Effector CD4-positive, alpha-beta T cell (primary cell): ENCODE measurements around the gene SUFU.

ENCODE experiments used
- DNase-seq: peaks from one replicate; pipeline ENCODE4 v3.0.0-alpha.2; 2020

SUFU gene

GRCh38 chr10:102641880-102642735, 138.3 kb downstream of the SUFU start:
- DNase-seq: peak; percentile 96

- DNase-seq: peak; percentile 50
Observed at GRCh38 chr10:102642736-102643335, 139.1 kb downstream of the SUFU start.

DNA sequence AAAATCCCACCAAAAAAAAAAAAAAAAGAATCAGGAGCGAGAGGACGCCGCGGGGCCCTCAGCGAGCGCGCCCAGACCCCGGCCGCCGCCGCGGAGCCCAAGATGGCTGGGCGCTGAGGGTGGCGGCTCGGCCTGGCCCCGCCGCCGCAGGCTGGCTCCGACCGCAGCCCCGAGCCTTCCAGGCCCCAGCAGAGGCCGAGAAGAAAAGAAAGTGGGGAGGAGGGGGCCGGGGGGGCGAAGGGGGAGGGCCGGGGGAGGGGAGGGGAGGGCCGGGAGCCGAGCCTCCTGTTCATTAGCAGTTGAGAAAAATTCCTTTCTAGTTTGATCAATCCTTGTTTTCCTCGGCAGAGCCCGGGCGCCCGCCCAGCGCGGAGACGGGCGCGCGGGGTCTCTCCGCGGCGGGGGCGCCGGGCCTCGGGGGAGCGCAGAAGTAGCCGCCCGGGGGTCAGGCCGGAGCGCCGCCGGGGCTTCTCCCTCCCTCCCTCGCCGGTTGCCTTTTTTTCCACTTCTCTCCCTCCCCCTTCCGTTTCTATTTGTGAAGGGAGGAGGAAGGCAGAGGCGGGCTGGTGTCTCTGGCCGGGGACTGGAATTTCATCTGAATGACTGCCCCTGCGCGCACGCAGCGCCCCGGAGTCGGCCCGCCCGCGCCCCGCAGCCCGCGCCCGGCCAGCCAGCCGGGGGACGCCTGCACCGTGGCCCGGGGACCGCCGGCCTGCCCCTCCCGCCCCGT, 139.7 kb downstream of the SUFU start:
- DNase-seq: peak; percentile 24

- DNase-seq: peak; percentile 42
Observed at GRCh38 chr10:102644066-102644645, 140.4 kb downstream of the SUFU start, which contains the start of gene TRIM8. Gene TRIM8, plus strand, starts transcription at chr10:102644479. Its CDS starts 139 bp downstream, at chr10:102644618.

GRCh38 chr10:102644646-102645387, 141.0 kb downstream of the SUFU start:
- peak; percentile 75 for DNase-seq

GRCh38 chr10:102645388-102645740, 141.6 kb downstream of the SUFU start:
- no peak for DNase-seq

- peak; percentile 74 for DNase-seq
Observed at GRCh38 chr10:102645741-102646609, 142.2 kb downstream of the SUFU start.

GRCh38 chr10:102646610-102647442, 143.1 kb downstream of the SUFU start:
- peak; percentile 27 for DNase-seq

DNA sequence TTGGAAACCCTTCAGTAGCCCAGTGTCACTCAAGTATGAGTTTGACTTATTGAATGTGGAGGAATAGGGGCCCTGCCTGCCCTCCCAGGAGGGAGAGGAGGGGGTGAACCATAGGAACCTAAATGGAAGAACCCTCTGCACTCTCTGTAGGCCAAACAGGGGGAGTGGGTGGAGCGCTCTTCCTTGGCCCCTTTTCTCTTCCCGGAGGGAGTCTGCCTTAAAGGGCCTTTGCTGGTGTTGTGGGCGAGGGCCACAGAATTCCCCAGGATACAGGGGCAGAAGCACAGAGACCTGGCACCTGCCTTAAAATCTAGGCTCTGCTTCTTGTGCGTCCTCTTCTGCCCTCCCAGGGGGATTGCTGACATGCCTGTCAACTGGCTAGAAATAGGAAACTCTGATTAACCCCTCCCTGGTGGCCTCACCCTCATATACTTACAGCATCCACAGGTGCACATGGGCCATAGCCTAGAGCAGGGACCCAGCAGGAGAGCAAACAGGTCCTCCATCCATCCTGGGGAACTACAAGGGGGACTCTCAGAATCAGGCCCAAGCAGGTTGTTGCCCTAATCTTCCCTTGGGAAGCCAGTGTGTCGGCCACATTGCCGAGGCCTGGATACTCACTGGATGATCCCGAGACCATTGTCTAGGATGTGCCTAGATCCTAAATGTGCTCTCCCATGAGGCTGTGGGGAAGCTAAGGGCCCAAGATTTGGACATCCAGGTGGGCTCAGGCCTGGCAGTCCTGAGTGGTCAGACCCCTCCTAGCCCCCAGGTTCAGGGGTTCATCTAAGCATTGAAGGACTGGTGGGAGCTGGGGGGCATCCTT, 143.9 kb downstream of the SUFU start:
- no peak for DNase-seq

GRCh38 chr10:102648269-102648888, 144.6 kb downstream of the SUFU start:
- DNase-seq: no peak

DNA sequence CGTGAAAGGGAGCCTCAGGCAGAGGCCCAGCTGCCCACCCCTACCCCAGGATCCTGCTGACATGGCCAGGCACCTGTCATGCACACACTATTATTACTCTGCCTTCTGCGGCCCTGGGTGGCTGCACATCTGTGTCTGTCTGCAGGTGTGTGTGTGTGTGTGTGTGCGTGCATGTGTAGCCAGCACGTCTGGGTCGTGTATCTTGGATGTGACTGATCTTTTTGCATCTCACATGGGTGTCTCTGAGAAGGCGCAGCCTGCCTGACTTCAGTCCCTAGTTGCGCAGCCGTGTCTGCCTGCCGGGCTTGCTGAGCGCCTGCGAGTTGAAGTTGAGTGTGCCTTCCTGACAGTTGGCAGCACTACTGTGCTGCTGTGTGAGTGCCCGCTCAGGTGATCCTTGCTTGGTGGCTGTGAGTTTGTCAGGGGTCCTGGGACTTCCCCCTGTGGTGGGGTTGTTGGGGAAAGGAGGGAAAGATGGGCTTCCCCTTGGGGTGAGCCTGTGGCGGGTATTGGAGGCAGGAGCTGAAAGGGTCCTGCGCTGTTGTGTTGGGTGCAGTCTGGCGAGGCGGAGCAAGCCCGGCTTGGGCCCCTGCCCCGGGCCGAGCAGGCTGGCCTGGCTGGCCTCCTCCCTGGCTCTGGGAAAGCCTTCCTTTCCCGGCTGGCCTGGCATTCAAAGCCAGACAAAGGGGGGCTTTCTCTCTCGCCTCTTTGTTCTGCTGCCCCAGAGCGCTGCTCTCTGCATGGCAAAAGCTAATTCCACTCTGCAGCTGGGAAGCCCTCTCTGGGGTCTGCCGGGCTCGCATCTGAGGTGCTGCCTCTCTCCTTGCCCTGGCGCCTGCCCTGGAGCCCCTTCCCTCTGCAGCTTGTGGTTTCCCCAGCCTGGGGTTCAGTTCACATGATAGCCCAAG, 145.4 kb downstream of the SUFU start:
- no peak for DNase-seq

- DNase-seq: no peak
Observed at GRCh38 chr10:102649797-102650654, 146.3 kb downstream of the SUFU start.

- DNase-seq: no peak
Observed at GRCh38 chr10:102650655-102651454, 147.1 kb downstream of the SUFU start.

- no peak for DNase-seq
Observed at GRCh38 chr10:102651455-102652169, 147.8 kb downstream of the SUFU start.

- no peak for DNase-seq
Observed at GRCh38 chr10:102652170-102652916, 148.6 kb downstream of the SUFU start.
